Islet of Langerhans (tissue), 1 donor: ENCODE data around the gene PLD1.
A peak's percentile ranks its signal among the peaks of the same experiment; 100 is the strongest.
"Not testable (repeated sequence)": the region's sequence is repeated elsewhere in the genome, so short reads cannot be mapped to it uniquely, and the experiment has no call there.

ENCODE experiments used
- FAIRE-seq: peaks from one replicate; lab custom pipeline; 2011; peaks lifted over from hg19 to GRCh38; lab: Jason Lieb, UNC

PLD1 gene

DNA sequence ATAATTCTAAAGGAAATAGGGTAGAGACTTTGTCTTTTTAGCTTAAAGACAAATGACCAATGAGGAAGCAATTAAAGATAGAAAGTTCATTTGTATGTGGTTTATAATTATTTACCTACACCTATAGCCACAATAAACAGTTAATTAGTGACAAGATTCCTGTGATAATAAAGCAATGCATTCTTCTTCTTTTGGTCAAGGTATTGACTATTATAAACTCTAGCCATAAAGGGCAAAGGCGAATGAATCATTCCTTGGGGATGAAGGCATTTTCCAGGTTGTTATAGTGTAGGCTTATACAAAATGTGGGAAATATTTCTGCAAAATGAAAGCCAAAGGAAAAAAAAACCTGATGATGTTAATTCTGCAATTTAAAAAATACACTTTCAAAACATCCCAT lies 115.4 kb downstream of the PLD1 start:
- FAIRE-seq = no peak

DNA sequence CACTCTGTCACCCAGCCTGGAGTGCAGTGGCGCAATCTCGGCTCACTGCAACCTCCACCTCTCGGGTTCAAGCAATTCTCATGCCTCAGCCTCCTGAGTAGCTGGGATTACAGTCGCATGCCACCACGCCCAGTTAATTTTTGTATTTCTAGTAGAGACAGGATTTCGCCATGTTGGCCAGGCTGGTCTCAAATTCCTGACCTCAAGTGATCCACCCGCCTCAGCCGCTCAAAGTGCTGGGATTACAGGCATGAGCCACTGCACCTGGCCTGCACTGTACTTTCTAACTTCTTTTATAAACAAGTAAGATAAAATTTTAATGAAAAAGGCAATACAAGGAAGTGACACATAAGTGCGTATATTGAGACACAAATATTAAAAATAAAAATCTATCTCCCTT lies 117.7 kb downstream of the PLD1 start:
- FAIRE-seq = not testable (repeated sequence)

DNA sequence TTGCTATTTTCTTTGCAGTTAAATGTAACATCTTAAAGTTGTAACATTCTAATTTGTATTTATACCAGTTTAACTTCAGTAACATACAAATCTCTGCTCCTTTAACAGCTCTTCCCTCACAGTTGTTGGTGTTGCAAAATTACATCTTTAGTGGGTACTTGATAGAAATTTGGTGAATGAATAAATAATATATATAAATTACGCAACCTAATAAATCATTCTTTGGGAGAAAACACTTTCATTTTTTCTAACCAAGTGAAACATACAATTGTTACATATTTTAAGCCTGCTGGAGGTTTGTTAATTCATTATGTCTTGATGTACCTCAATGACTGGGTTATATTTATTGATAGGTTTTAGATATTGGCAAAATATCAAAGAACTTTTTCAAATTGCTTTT lies 118.8 kb downstream of the PLD1 start:
- no peak for FAIRE-seq

DNA sequence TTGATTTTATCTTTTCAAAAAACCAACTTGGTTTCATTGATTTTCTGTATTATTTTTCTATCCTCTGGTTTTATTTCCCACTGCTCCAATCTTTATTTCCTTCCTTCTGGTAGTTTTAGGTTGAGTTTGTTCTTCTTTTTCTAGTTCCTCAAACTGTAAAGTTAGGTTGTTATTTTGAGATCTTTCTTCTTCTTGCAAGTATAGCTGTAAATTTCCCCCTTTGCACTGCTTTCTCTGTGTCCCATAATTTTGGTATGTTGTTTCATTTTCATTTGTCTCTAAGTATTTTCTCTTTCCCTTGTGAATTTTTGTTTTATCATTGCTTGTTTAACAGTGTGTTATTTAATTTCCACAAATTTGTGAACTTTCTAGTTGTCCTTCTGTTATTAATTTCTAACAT lies 120.0 kb downstream of the PLD1 start:
- FAIRE-seq = no peak

DNA sequence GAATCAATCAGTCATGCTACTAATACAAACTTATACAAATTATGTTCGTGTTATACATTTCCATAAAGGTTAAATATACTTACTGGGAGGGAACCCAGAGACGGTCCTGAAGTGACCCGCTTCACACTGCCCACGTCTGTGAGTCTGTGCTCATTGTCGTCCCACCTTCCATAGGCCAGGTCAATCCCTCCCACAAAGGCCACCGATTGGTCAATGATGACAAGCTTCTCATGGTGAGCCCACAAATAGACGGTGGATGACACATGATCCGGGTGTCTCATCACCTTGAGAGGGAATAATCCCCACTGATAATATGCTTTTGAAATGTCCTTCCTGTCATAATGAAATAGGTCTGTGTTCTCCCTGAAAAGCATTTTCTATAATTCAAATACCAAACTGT lies 121.7 kb downstream of the PLD1 start:
- FAIRE-seq = no peak

DNA sequence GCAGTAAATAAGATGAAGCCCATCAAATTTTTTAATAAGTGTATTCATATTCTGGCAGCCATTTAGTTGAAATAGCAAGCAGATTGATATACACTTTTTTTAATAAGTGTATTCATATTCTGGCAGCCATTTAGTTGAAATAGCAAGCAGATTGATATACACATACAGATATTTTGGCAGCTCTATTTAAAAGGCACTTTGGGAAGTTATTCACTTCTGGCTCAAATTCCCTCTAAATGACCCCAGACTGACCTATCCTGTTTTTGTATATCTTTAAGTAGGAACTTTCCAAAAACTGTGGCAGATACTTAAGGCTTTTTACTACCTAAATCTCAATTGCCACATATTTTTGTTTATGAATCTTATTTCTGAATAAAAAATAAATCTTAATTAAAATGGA lies 122.3 kb downstream of the PLD1 start:
- no peak for FAIRE-seq

DNA sequence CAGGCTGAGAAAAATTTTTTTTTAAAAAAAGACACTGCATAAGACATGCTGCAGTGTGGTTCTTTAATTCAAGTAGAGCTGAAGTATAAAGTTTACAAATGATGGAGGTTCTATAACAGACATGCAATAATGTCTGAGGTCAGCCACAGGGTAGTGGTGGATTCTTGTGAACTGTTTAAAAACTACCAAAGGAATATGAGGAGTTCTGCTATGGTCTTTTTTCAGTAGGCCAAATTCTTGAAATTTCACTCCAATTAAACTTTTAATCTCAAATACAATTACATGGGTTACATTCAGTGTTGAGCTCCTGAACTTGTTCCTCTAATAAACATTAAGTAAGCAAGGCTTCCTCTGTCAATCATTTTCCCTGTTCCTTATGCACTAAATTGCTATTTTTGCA lies 122.7 kb downstream of the PLD1 start:
- no peak for FAIRE-seq

DNA sequence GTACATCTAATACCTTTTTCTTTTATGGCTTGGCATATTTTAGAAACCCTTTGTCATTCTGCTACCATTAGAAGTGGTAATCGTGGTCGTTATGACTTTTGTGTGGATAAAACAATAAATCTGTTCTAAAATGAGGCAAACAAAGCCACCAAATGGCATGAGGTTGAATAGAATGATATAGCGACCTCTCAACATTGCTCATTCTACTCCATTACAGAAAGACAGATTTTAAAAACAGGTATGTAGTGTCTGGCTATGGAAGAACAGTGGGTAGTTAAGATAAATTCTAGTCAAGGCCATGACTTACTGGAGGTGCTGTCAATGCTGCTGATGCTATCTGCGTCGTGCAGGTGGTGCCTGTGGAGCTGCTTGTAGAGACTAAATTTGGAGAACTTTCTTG lies 123.2 kb downstream of the PLD1 start:
- FAIRE-seq = no peak

DNA sequence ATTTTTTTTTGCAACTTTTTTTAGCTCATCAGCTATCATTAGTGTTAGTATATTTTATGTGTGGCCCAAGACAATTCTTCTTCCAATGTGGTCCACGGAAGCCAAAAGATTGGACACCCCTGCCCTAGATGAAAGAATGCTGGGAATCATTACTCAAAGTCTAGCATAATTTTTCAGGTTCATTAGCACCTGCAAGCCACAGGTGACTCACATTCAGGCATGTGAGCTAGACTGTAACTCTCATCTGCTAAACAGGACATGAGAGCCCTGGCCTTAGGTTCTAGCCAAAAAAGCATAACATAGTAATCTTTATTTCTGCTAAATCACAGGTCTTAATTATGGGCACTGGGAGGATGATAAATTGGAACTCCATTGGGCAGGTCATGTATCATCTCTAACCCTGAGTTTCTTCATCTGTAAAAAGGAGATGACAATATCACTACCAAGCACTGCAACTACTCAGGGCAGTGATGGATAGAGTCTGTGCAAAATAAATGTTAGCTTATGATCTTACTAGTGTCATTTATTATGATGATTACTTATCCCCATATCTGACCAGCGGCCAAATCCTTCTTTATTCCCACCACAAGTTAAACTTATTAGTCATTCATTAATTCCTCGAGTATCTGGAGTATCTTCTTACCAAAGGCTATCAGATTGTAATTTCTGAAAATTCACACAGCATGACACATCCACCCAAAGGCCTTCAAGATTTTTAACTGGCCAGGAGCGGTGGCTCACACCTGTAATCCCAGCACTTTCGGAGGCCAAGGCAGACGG lies 125.0 kb downstream of the PLD1 start:
- FAIRE-seq = no peak

DNA sequence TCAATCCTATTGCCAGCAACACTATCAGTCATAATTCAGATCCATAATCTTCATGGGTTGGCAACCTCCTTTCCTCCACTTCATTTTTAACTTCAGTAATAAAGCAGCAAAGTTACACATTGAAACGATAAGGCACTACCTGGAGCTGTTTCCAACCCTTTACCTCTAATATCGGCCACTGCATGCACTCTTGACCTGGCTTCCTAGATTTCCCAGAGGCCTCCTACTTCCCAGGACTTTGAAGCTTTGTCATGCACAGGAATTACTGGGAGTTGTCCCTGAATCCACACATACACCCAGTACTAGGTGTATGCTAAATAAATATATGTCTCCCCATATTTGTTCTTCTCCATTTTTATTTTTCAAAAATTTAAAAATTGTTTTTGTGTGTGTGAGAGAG lies 126.1 kb downstream of the PLD1 start:
- FAIRE-seq = no peak

DNA sequence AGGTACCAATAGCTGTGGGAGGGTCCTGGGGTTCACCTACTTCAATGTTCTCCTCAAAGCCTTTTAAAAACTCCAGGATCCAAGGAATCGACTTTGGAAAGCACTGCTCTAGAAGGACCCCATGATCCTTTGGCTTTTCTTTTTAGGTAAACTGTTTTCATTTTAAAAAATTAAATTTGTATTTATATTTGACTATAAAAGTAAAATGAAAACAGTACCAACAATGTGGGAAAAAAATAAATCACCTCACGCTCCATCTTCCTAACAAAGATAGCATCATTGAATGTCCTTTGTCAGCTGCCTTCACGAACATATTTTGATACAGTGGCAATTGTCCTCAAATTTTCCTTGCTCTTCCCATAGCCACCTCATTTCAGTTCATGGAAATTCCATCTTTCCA lies 127.5 kb downstream of the PLD1 start:
- FAIRE-seq = no peak

DNA sequence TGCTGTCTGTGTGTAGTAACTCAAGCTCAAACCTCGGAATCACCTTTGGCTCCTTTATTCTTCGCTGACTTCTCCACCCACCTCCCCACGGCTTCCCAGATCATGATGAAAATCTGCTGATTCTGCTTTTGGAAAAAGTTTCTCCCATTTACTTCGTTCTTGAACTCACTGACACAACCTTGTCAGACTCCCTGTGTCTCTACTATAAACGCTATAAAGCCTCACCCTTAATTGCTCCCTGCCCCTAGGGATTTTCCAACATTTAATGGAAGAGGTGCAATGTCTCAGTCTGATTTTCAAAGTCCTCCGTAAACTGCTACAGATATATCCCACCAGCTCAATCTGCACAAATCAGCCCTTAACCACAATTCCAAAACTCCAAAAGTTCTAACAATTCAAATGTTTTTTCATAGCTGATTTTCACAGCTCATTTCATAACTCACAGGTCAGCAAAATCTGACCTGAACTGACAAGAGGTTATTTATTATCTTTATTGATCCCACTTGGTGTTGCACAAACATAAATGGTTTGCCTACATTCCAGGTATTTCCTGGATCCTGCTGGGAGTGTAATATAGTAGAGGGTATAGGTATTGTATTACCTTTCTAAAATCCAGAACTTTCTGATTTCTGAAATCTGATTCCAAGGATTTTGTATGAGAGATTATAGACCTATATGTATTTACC lies 129.4 kb downstream of the PLD1 start:
- no peak for FAIRE-seq

DNA sequence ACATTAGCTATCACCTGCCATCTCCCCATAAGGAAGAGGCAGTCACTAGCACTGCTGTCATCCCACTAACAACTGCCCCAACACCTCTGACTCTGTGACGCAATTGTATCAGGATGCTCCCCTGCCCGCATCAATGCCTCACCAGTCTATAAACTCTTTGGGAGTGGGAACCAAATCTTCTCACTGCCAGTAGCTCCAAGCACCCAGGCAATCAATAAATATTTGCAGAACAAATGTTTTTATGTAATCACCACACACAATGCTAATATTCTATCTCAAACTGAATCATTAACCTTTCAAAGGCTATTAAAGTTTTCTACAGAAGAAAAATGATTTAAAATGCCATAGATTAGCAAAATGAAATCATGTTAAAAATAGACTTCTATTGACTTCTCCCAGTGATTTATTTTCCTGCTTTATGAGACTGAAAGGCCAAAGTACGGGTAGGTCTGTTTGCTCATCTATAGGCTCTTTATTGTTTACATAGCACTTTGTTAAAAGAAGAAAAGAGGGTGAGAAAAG lies 131.3 kb downstream of the PLD1 start:
- FAIRE-seq = peak; percentile 55

DNA sequence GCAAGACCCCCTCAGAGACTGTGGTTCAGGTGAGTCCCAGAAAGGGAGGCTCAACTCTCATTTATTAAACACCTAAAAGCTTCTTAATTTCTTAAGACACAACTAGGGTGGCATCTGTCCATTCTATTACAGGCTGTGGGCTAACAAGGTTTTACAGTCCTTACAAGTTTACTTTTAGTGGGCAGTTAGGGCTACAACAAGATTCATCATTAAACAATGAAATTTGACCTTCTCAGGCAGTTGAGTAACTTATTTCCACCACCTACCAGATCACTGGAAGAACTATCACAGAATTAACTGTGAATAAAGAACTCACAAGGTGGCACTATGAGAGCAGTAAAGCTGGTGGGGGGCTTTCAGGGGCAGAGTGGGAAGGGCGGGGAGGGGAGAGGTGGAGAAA lies 132.6 kb downstream of the PLD1 start:
- FAIRE-seq = no peak

DNA sequence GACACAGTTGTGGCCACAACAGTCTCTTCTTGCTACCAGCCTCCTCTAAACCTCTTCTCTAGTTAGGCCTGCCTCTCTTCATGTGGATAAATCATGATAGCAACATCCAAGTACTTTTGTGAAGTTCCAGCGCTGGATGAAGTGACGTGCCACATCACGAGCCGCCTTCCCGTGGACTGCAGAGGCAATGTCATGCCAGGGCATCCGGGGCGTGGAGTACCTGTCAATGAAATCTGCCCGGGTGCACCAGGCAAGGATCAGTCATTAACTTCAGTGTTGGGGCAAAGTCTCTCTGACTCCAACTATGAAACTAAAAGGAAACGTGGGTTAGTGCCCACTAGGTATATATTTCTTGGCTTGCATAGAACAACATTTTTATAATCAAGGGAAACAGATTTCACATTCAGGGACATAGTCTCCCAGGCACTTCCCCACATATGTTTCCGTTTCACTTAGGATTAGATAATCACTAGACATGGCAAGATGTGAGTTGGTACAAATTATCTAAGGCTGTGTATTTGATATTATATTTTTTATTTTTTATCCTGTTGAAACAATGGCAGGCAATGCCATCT lies 133.6 kb downstream of the PLD1 start:
- no peak for FAIRE-seq

DNA sequence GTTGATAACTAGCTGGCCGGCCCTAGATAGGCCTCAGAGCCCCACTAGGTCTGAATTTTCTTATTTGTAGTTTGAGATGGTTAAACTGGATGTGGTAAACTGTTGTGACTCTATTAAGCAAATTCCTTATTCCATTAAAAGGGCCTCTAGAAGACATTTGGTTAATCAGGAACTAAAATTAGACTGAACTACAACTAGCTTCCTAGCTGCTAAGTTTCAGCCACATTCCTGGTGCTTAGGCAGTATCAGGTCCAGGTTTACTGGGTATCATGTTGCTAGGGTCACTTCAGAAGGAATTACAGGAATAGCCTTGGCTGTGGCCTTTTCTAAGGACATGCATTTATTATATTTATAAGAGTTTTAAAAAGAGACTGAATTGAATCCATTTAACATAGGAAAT lies 136.3 kb downstream of the PLD1 start:
- peak; percentile 41 for FAIRE-seq

DNA sequence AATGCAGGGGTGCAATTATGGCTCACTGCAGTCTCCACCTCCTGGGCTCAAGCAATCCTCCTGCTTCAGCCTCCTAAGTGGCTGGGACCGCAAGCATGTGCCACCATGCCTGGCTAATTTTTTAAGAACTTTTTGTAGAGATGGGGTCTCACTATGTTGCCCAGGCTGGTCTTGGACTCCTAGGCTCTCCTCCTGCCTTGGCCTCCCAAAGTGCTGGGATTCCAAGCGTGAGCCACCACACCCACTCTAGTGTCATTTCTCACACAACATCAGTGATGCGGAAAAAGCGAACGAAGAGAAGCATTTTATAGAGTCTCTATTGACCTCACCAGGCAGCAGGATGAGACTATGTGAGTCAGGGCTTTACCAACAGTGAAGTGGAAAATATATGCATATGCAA lies 137.7 kb downstream of the PLD1 start:
- no peak for FAIRE-seq

DNA sequence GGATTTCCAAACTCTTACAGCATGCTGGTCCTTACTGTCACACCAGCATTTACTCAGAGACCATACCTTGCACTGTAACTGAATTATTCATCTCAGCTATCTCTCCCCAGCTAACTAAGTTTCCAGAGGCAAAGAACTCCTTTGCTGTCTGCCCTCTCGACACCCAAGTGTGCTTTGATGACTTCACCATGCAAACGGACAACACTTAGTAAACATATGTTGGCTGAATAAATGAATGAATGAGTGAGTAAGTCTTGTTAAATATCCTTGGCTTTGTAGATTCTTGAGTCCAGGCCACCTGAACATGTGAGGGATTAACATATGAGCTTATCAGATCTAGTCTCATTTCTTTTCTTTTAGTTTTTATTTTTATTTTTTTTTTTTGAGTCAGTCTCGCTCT lies 138.2 kb downstream of the PLD1 start:
- FAIRE-seq = no peak

DNA sequence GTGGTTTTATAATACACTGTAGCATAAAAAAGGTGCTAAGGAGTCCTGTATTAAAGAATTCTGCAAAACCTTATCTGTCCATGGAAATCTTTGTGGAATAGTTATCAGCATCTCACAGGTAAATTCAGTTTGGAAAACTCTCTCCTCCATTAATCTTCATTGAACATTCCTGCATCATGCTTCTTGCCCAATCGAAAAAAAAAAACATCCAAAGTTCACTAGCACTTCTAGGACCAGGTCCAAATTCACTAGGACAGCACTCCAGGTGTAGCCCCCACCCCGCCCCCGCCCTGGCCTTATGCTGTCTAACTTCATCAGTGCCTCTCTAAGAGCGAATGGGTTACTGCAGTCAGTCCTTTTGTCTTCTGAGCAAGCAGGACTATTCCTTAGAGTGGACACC lies 138.6 kb downstream of the PLD1 start:
- FAIRE-seq = no peak

DNA sequence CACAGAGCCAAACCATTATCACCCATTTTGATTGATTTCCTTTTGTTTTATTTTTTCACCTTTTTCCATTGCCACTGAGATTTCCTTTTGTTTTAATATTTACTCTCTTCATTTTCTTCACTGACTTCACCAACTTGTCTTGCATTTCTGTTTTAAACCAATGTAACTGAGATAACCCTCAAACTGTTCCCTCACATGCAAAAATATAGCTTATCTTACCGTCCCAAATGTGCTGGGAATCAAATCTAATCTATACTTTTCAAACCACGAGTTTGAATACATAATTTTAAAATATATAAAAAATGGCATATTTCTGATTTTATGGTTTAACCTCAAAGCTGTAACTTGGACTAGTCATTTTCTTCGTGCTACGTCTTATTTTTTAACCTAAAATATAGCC lies 143.8 kb downstream of the PLD1 start:
- FAIRE-seq = no peak

DNA sequence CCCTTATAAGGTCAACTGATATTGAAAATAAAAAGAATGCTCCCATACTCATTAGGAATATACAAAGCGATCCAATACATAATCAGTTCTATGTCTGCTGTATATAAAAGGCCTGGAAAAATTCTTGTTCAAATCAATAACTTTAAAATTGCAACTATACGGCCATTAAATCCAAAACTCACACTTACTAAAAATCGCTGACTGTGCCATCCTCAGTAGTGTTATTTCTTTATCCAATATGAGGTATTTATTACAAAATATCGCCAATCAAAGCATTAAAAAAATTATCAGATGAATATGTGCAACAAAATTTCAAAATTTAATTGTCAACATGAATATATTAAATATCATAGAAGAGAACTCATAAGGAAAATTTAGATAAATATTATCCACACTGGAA lies 146.5 kb downstream of the PLD1 start:
- no peak for FAIRE-seq

DNA sequence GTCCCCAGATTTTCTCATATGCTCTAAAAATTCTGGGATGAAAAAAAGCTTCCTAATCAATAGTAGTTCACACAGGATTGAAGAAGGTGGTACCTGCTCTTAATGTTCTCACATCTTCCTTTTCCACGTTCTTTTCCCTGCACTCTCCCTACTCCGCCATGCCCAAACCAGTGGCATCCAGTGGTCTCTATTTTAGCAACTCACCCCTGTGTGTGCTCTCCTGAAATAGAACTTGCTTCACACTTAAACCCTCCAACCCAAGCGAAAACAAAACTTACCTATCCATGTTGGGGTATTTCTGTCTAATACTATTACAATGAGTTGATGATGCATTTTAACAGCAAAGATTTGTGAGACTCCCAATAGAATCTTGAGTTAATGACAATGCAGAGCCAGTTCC lies 148.8 kb downstream of the PLD1 start:
- FAIRE-seq = no peak

DNA sequence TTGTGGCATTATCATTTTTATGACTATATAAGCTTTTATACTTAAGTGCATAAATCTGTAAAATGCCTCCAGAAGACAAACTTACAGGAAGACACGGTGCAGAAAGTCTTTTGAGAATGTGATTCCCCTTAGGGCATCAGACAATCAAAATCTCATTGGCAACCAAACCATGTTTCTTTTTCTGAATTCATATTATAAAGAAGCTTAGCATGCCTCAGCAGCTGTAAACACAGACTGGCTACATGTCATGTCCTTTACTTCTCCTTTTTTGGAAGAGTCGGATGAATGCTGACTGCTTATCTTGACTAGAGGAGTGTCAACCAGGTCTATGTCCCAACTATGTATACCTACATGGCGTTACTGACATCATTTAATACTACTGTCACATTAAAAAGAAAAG lies 150.1 kb downstream of the PLD1 start:
- FAIRE-seq = no peak

DNA sequence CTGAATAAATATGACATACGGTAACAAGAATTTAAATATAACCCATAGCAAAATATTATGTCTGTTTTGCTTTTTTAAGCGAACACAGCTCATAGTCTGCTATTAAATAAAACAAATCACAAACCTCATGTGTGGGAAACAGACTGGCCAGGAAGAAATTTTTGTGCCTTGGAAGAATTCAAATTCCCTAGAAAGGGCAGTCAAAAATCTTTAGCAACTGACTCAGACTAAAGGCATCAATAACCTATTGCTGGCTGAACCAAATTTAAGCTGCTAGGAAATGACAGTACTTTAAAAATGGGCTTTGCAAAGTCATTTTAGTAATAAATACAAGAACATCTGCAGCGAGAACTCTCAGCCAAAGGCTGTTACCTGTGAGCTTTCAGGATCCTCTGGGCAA lies 151.4 kb downstream of the PLD1 start:
- peak; percentile 9 for FAIRE-seq
